GM12878 (cell line): Measurements from ENCODE around the gene FMNL2. TPM values are rescaled to one million over a fixed set of nuclear protein-coding genes. Genes with fewer than 3 reads are reported as not detected.

Experiments used
- ATAC-seq: fragments of 200-7000 bp; cut with Tn5 transposase; 3 replicates; pipeline ENCODE4 v1.9.1; 2020; ENCODE audit warnings: mild to moderate bottlenecking, moderate library complexity
- BruUV-seq: library from RNA; stranded (reverse); fragments of 400-500 nt; replicated peaks from 2 replicates; lab custom pipeline; 2021; lab: Mats Ljungman, UMichigan
- CTCF ChIA-PET: fragments of 300-600 bp; sonication (Branson Sonifier 250); formaldehyde crosslinking; extraction: SDS; loops from one replicate; lab custom pipeline; 2021; ENCODE audit warnings: inconsistent platforms; lab: Yijun Ruan, JAX
- POLR2A ChIA-PET: fragments of 350-600 bp; formaldehyde crosslinking; extraction: SDS; loops from one replicate; lab custom pipeline; 2021; ENCODE audit warnings: inconsistent platforms; lab: Charles Lee
- RAD21 ChIA-PET: fragments of 300-600 bp; sonication (Branson Sonifier 250); formaldehyde crosslinking; loops from one replicate; lab custom pipeline; 2023; ENCODE audit warnings: antibody characterized with exemption; ENCODE audit not compliant: unreplicated experiment; lab: Charles Lee
- SMC1A ChIA-PET: fragments of 300-600 bp; sonication (Branson Sonifier 250); formaldehyde crosslinking; loops from one replicate; lab custom pipeline; 2023; ENCODE audit not compliant: unreplicated experiment, uncharacterized antibody; lab: Charles Lee
- DNase-seq: peaks from one replicate; pipeline ENCODE4 v3.0.0-alpha.2; 2011; ENCODE audit warnings: low read depth, low spot score
- FAIRE-seq: peaks from 3 replicates; lab custom pipeline; 2011; peaks lifted over from hg19 to GRCh38; lab: Jason Lieb, UNC
- H2AFZ ChIP-seq: 2 replicates; pipeline ENCODE4 v1.6.0; 2011; ENCODE audit warnings: low read depth, low read length, control low read depth; ENCODE audit not compliant: control insufficient read depth
- H3K27ac ChIP-seq: 2 replicates; pipeline ENCODE4 v1.5.1; 2011; ENCODE audit warnings: control low read depth; ENCODE audit not compliant: control insufficient read depth, insufficient read depth
- H3K27me3 ChIP-seq, 2 experiments: replicated peaks in 1 of 2; 2 replicates each; pipeline versions ENCODE4 v1.6.0 to v1.6.1; 2011; ENCODE audit warnings: low read length in 1 of 2; ENCODE audit not compliant: control insufficient read depth in 2 of 2, insufficient read depth in 2 of 2
- H3K36me3 ChIP-seq, 2 experiments: 2 replicates each; pipeline ENCODE4 v1.5.1; 2011; ENCODE audit warnings: low read length in 1 of 2; ENCODE audit not compliant: control insufficient read depth in 2 of 2, insufficient read depth in 2 of 2
- H3K4me1 ChIP-seq: 2 replicates; pipeline ENCODE4 v1.6.1; 2011; ENCODE audit warnings: mild to moderate bottlenecking, low read length, moderate library complexity, mixed read lengths; ENCODE audit not compliant: control insufficient read depth, insufficient read depth
- H3K4me2 ChIP-seq: 2 replicates; pipeline ENCODE4 v1.6.0; 2011; ENCODE audit warnings: control low read depth; ENCODE audit not compliant: control insufficient read depth, insufficient read depth
- H3K4me3 ChIP-seq: fragments of 200-600 bp; sonication (generic); 2 replicates; pipeline ENCODE4 v1.5.1; 2016
- H3K79me2 ChIP-seq: 2 replicates; pipeline ENCODE4 v1.6.0; 2011; ENCODE audit warnings: low read length; ENCODE audit not compliant: control insufficient read depth, insufficient read depth
- H3K9ac ChIP-seq: 2 replicates; pipeline ENCODE4 v1.8.0; 2011; ENCODE audit warnings: low read length, control low read depth, mixed read lengths; ENCODE audit not compliant: control insufficient read depth, insufficient read depth
- H3K9me3 ChIP-seq: replicated peaks from 3 replicates; pipeline ENCODE4 v1.5.1; 2011; ENCODE audit warnings: mild to moderate bottlenecking, low read length; ENCODE audit not compliant: control insufficient read depth, insufficient read depth
- H4K20me1 ChIP-seq: 2 replicates; pipeline ENCODE4 v1.6.0; 2011; ENCODE audit not compliant: control insufficient read depth, insufficient read depth
- BACH1 ChIP-seq: fragments of 450-650 bp; IDR thresholded peaks from 2 replicates; pipeline ENCODE4 v1.6.1; 2017; ENCODE audit warnings: mild to moderate bottlenecking, borderline replicate concordance
- BCLAF1 ChIP-seq: fragments of 450-650 bp; IDR thresholded peaks from 2 replicates; pipeline ENCODE4 v1.6.1; 2017; ENCODE audit warnings: antibody characterized with exemption, mild to moderate bottlenecking, moderate library complexity
- CHD1 ChIP-seq: IDR thresholded peaks from 2 replicates; pipeline ENCODE4 v1.6.1; 2012; ENCODE audit warnings: low read depth, low read length, improper control_type of control experiment
- CTCF ChIP-seq, 3 experiments: IDR thresholded peaks in 2 of 3; conservative IDR thresholded peaks in 1 of 3; 2 replicates each; pipeline ENCODE4 v1.5.1; 2011; ENCODE audit warnings: low read depth in 3 of 3, low read length in 3 of 3, mild to moderate bottlenecking in 3 of 3, control low read depth in 2 of 3, moderate library complexity in 2 of 3, inconsistent platforms in 1 of 3, mixed read lengths in 1 of 3; ENCODE audit not compliant: control insufficient read depth in 2 of 3, insufficient read depth in 1 of 3; ENCODE audit errors: extremely low read depth in 1 of 3
- EP300 ChIP-seq, 2 experiments: fragments of 150-350 bp in 1 of 2; IDR thresholded peaks; 2 replicates each; pipeline ENCODE4 v1.6.1; 2011 to 2012; ENCODE audit warnings: low read depth in 2 of 2, low read length in 2 of 2, borderline replicate concordance in 1 of 2, improper control_type of control experiment in 1 of 2, inconsistent platforms in 1 of 2; ENCODE audit not compliant: control insufficient read depth in 1 of 2
- IRF4 ChIP-seq: IDR thresholded peaks from 2 replicates; pipeline ENCODE4 v1.6.1; 2011; ENCODE audit warnings: low read depth, low read length
- MEF2A ChIP-seq: IDR thresholded peaks from 2 replicates; pipeline ENCODE4 v1.6.1; 2011; ENCODE audit warnings: low read depth, mild to moderate bottlenecking, low read length, moderate library complexity; ENCODE audit not compliant: insufficient read depth
- NBN ChIP-seq: fragments of 450-650 bp; IDR thresholded peaks from 2 replicates; pipeline ENCODE4 v1.6.1; 2016
- PKNOX1 ChIP-seq: fragments of 450-650 bp; IDR thresholded peaks from 2 replicates; pipeline ENCODE4 v1.6.1; 2016; ENCODE audit warnings: mild to moderate bottlenecking
- RBBP5 ChIP-seq: fragments of 200-600 bp; sonication (generic); conservative IDR thresholded peaks from 2 replicates; pipeline ENCODE4 v1.6.1; 2016
- RUNX3 ChIP-seq: IDR thresholded peaks from 2 replicates; pipeline ENCODE4 v1.6.1; 2012; ENCODE audit warnings: low read length, inconsistent platforms
- STAT3 ChIP-seq: IDR thresholded peaks from 2 replicates; pipeline ENCODE4 v1.6.1; 2011; ENCODE audit warnings: low read depth, low read length, improper control_type of control experiment
- USF1 ChIP-seq: IDR thresholded peaks from 2 replicates; pipeline ENCODE4 v1.6.1; 2011; ENCODE audit warnings: borderline replicate concordance, low read depth, mild to moderate bottlenecking, moderate library complexity, mixed read lengths, low read length; ENCODE audit not compliant: insufficient read depth; ENCODE audit errors: extremely low read length
- YBX1 ChIP-seq: fragments of 450-650 bp; IDR thresholded peaks from 2 replicates; pipeline ENCODE4 v1.6.1; 2016; ENCODE audit warnings: antibody characterized with exemption
- WGBS: methylation state at CpG from one replicate; pipeline ENCODE4 v1.1.6; 2016; ENCODE audit warnings: low lambda C conversion rate; ENCODE audit not compliant: insufficient replicate concordance, insufficient coverage; ENCODE audit errors: missing lambda C conversion rate; 5-methylcytosine and 5-hydroxymethylcytosine counted together
- in situ Hi-C: fragments of 300-500 bp; cut with MboI; formaldehyde crosslinking; loops from 9 replicates; pipeline ENCODE4 v1.14.3; 2018; ENCODE audit warnings: mixed read lengths
- intact Hi-C: fragments of 100-400 bp; cut with micrococcal nuclease; formaldehyde crosslinking; loops from one replicate; pipeline ENCODE4 v1.14.2; 2022; ENCODE audit not compliant: unreplicated experiment
- polyA plus RNA-seq, 11 experiments: library from polyadenylated mRNA; depleted of rRNA in 4 of 11; unstranded in 6 of 11; stranded (reverse) in 5 of 11; fragments of >200 nt; fragmentation: Nextera tagmentation in 4 of 11; fragmentation: Illumina TruSeq in 1 of 11; extraction: Ambion mirVana in 4 of 11; extraction: Trizol in 1 of 11; gene quantifications; 1 replicate in 1 of 11; 2 replicates in 10 of 11; pipeline versions ENCODE4 v1.2.1 to v1.2.3, GENCODE V29; 2011 to 2016; ENCODE audit warnings: inconsistent platforms in 2 of 11, missing spikeins in 2 of 11, low read depth in 1 of 11
- total RNA-seq, 4 experiments: library from RNA; depleted of rRNA in 3 of 4; stranded (reverse); fragments of >200 nt in 3 of 4; fragmentation: Illumina TruSeq in 1 of 4; extraction: Trizol in 1 of 4; gene quantifications; 2 replicates each; pipeline versions ENCODE4 v1.2.1 to v1.2.3, GENCODE V29; 2013 to 2021
- TF ChIP-seq, protein P1 (sequence below): IDR thresholded peaks from 2 replicates; pipeline ENCODE4 v1.6.1; 2012; ENCODE audit warnings: low read depth, low read length, improper control_type of control experiment
- TF ChIP-seq, protein P2 (sequence below): IDR thresholded peaks from 2 replicates; pipeline ENCODE4 v1.6.1; 2012; ENCODE audit warnings: low read length, inconsistent platforms

FMNL2 gene
- total and polyA plus RNA-seq, 10 of the 15 experiments (the other 5 are each of a cell fraction or from before 2014, with no cell fraction given), result 0.13 to 9.9 (median 0.35) TPM

- Histone ChIP-seq H3K9me3 (no peaks in the 10 kb centered on the region), H3K4me3 (no peak overlapping the region), H3K9ac (no peak overlapping the region), H3K36me3 (peaks cover 3 to 37% of the 10 kb centered on the region in 2 experiments), H3K79me2 (no peaks in the 10 kb centered on the region), H2AFZ (no peak overlapping the region), H3K4me1 (no peaks in the 10 kb centered on the region), H3K27ac (no peak overlapping the region), H4K20me1 (no peaks in the 10 kb centered on the region), H3K27me3 (no peaks in the 10 kb centered on the region), H3K4me2 (no peak overlapping the region)
- WGBS, result 98% methylated on average over 7 of the region's 7 CpGs
- in situ Hi-C loops, result loop anchor here (25.0 kb wide), 1 partner anchor 1202 kb away; no protein-coding TSS in a partner anchor
- DNase-seq (no peak), ATAC-seq (no peak), FAIRE-seq (no peak)
- intact Hi-C loops, result no loop called here
- POLR2A ChIA-PET, result no interaction called here
- CTCF ChIA-PET, result no interaction called here
- RAD21 ChIA-PET, result no interaction called here
- SMC1A ChIA-PET, result no interaction called here
- BruUV-seq, result no TSS peak
- no peak for TF ChIP-seq PKNOX1
- no peak for TF ChIP-seq BACH1
- TF ChIP-seq, protein P1, sequence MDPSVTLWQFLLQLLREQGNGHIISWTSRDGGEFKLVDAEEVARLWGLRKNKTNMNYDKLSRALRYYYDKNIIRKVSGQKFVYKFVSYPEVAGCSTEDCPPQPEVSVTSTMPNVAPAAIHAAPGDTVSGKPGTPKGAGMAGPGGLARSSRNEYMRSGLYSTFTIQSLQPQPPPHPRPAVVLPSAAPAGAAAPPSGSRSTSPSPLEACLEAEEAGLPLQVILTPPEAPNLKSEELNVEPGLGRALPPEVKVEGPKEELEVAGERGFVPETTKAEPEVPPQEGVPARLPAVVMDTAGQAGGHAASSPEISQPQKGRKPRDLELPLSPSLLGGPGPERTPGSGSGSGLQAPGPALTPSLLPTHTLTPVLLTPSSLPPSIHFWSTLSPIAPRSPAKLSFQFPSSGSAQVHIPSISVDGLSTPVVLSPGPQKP, result no peak
- TF ChIP-seq STAT3, result no peak
- TF ChIP-seq MEF2A, result no peak
- no peak for TF ChIP-seq EP300 (IDR thresholded peaks at IDR 0.05; ENCODE audit: borderline replicate concordance in 1 of 2, control insufficient read depth in 1 of 2, low read depth in 2 of 2, low read length in 2 of 2)
- TF ChIP-seq, protein P2, sequence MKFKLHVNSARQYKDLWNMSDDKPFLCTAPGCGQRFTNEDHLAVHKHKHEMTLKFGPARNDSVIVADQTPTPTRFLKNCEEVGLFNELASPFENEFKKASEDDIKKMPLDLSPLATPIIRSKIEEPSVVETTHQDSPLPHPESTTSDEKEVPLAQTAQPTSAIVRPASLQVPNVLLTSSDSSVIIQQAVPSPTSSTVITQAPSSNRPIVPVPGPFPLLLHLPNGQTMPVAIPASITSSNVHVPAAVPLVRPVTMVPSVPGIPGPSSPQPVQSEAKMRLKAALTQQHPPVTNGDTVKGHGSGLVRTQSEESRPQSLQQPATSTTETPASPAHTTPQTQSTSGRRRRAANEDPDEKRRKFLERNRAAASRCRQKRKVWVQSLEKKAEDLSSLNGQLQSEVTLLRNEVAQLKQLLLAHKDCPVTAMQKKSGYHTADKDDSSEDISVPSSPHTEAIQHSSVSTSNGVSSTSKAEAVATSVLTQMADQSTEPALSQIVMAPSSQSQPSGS, result no peak
- no peak for TF ChIP-seq USF1
- TF ChIP-seq BCLAF1, result no peak
- no peak for TF ChIP-seq RBBP5
- no peak for TF ChIP-seq YBX1
- no peak for TF ChIP-seq CTCF (IDR thresholded peaks at IDR 0.05 in 2 of 3, conservative IDR thresholded peaks at IDR 0.05 in 1 of 3; ENCODE audit: control insufficient read depth in 2 of 3, extremely low read depth in 1 of 3, insufficient read depth in 1 of 3, low read depth in 3 of 3, low read length in 3 of 3)
- no peak for TF ChIP-seq NBN
- no peak for TF ChIP-seq IRF4
- TF ChIP-seq RUNX3, result no peak
- TF ChIP-seq CHD1, result no peak
Measured at GRCh38 chr2:152664725-152665124, 329.8 kb downstream of the FMNL2 start.
